GM15510 (cell line): Measurements from ENCODE around the gene PREX1.

Experiments
- POLR2A ChIP-seq: IDR thresholded peaks from 3 replicates; pipeline ENCODE4 v1.6.1; 2011; ENCODE audit warnings: borderline replicate concordance; ENCODE audit not compliant: insufficient read length; ENCODE audit errors: extremely low read depth

Gene PREX1

GRCh38 chr20:48799328-48800105, 28.3 kb downstream of the PREX1 start:
- no peak for TF ChIP-seq POLR2A

GRCh38 chr20:48797850-48798747, 29.7 kb downstream of the PREX1 start:
- no peak for TF ChIP-seq POLR2A

- TF ChIP-seq POLR2A, result no peak
Observed at GRCh38 chr20:48797275-48797825, 30.4 kb downstream of the PREX1 start.

- TF ChIP-seq POLR2A, result no peak
Observed at GRCh38 chr20:48795732-48796131, 32.1 kb downstream of the PREX1 start.

- TF ChIP-seq POLR2A, result no peak
Observed at GRCh38 chr20:48794816-48795457, 32.9 kb downstream of the PREX1 start.

DNA sequence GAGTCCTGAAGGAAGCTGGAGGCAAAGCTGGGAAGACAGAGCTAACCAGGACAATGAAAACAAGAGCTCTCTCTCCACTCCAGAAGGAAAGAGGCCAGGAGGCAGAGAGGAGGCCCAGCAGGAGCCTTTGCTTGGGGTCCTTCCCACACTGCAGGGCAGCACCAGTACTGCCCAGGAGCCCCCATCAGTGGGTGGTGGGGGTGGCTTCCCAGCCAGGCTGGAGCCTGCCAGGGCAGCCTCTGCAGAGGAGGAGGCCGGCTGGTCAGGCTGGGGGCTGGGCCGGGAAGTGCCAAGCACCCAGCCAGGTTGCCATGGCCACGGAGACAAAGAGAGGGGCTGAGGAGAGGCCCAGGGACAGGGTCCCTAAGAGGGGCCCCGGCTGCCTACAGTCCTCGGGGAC, 33.4 kb downstream of the PREX1 start:
- no peak for TF ChIP-seq POLR2A

- no peak for TF ChIP-seq POLR2A
Observed at GRCh38 chr20:48793776-48794175, 34.0 kb downstream of the PREX1 start.

DNA sequence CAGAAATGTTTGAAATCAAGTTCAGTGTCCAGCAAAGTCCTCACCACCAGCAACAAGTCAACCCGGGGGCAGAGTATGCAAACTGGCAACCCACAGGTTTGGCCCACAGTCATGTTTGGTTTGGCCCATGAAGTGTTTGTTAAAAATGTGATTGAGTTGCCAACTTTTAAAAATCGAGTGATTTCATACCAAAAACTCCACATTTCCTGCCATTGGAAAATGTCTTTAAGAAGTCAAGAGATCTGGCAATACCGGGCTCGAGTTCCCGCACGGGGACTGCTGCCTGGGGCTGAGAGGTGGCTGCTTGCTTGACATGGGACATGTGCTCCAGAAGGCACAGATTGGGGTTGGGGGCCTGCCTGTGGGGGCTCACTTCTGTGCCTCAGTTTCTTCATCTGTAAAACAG, 36.1 kb downstream of the PREX1 start:
- no peak for TF ChIP-seq POLR2A

DNA sequence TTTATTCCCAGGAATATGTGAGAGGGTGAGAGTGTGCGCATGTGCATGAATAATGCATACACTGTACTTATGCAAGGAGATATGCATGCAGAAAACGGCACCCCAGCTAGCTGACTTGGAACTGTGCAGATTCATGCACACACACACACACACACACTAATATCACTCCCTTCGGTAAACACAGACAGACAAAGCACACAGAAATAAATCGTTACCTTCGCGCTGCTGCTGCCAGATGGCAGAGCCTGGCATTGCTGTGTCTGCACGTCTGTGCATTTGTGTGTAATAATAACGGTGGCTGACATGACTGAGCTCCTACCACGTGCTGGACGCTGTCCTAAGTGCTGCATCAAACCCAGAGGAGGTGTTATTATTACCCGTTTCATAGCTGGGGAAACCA, 36.8 kb downstream of the PREX1 start:
- no peak for TF ChIP-seq POLR2A

- no peak for TF ChIP-seq POLR2A
Observed at GRCh38 chr20:48790473-48791003, 37.3 kb downstream of the PREX1 start.

- TF ChIP-seq POLR2A, result no peak
Observed at GRCh38 chr20:48789781-48790472, 37.9 kb downstream of the PREX1 start.

DNA sequence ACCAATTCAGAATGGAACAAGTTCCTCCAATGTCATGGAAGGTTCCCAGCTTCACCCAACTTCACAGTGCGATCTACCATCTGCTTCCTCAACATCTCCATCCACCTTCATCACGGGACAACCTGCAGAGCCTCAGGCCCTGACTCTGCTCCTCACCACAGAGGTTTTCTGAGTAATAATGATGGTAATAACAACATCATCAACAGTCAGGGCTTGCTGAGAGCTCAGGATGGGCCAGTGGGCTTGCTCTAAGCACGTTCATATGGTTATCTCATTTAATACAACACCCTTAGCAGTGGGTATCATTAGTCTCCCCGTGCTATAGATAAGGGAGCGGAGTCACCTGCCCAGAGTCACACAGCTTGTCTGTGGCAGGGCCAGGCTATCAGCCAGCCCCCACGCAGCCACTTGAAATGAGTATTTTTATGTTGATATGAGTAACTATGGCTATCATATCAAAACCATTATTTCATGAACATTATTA, 38.6 kb downstream of the PREX1 start:
- no peak for TF ChIP-seq POLR2A

GRCh38 chr20:48788486-48789072, 39.2 kb downstream of the PREX1 start:
- TF ChIP-seq POLR2A, result no peak
